Measurements from ENCODE around the gene VDAC1.

VDAC1 gene

DNA sequence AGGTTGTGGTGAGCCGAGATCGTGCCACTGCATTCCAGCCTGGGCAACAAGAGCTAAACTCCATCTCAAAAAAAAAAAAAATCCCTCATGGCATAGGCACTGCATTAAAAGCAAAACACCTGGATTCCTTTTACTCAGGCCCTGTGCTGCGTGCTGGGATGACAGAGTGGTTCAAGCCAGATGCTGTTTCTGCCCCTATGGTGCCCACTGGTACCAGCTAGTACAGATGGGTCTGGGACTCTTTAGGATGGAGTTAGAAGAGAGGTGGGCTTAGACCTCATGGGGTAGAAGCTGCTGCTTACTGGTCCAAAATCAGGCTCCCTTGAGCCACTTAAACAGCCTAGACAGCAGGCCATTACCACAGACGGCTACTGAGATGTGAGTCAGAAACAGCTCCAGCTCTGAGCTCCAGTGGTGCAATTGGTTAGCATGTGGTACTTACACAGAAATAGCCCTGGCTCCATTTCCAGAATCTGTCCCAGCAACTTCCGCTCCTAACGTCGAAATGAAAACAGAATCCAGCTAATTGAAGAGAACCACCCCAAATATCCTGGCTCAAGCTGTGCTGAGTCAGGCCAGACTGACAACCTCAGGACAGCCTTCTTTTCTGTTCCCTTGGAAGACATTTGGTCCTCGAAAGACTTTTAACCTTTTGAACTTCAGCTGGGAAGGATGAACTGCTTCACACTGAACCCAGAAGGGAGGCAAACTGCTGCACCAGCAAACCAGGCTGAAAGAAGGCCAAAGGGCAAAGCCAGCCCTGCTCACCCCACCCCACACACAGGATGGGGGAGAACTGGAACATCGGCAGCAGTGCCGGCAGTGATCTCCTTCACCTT, 51.8 kb downstream of the VDAC1 start:
- H3K27me3 ChIP-seq (ENCODE audit: insufficient read depth, low read length, poor library complexity): no peaks in the 10 kb centered on the region
- H3K4me3 ChIP-seq (ENCODE audit: low read depth in 1 of 2, low read length in 2 of 2): no peak overlapping the region
- no peaks in the 10 kb centered on the region for H3K9me3 ChIP-seq (ENCODE audit: insufficient read depth, low read length, severe bottlenecking)
- no peak overlapping the region for H3K4me2 ChIP-seq (ENCODE audit: insufficient read depth, low read length)
- DNase-seq (no peak), ATAC-seq (ENCODE audit: insufficient read depth, low read depth) (no peak)
- H2AFZ ChIP-seq (ENCODE audit: low read depth, low read length): no peak overlapping the region
- no peak overlapping the region for H3K9ac ChIP-seq (ENCODE audit: low read depth, low read length)
- TF ChIP-seq, protein P1, sequence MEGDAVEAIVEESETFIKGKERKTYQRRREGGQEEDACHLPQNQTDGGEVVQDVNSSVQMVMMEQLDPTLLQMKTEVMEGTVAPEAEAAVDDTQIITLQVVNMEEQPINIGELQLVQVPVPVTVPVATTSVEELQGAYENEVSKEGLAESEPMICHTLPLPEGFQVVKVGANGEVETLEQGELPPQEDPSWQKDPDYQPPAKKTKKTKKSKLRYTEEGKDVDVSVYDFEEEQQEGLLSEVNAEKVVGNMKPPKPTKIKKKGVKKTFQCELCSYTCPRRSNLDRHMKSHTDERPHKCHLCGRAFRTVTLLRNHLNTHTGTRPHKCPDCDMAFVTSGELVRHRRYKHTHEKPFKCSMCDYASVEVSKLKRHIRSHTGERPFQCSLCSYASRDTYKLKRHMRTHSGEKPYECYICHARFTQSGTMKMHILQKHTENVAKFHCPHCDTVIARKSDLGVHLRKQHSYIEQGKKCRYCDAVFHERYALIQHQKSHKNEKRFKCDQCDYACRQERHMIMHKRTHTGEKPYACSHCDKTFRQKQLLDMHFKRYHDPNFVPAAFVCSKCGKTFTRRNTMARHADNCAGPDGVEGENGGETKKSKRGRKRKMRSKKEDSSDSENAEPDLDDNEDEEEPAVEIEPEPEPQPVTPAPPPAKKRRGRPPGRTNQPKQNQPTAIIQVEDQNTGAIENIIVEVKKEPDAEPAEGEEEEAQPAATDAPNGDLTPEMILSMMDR (IDR thresholded peaks at IDR 0.05; ENCODE audit: borderline replicate concordance, extremely low read depth, low read length, poor library complexity, severe bottlenecking): no peak
- TF ChIP-seq EZH2 (IDR thresholded peaks at IDR 0.05; ENCODE audit: borderline replicate concordance, low read depth, low read length, severe bottlenecking): no peak
- H3K79me2 ChIP-seq (ENCODE audit: insufficient read depth, low read length): no peaks in the 10 kb centered on the region
- H3K36me3 ChIP-seq (ENCODE audit: insufficient read depth, low read length): peaks cover 28% of the 10 kb centered on the region
- no peak overlapping the region for H3K27ac ChIP-seq (ENCODE audit: low read length)
- no peaks in the 10 kb centered on the region for H3K4me1 ChIP-seq (ENCODE audit: insufficient read depth, low read length)
- no peaks in the 10 kb centered on the region for H4K20me1 ChIP-seq (ENCODE audit: insufficient read depth, low read length)

DNA sequence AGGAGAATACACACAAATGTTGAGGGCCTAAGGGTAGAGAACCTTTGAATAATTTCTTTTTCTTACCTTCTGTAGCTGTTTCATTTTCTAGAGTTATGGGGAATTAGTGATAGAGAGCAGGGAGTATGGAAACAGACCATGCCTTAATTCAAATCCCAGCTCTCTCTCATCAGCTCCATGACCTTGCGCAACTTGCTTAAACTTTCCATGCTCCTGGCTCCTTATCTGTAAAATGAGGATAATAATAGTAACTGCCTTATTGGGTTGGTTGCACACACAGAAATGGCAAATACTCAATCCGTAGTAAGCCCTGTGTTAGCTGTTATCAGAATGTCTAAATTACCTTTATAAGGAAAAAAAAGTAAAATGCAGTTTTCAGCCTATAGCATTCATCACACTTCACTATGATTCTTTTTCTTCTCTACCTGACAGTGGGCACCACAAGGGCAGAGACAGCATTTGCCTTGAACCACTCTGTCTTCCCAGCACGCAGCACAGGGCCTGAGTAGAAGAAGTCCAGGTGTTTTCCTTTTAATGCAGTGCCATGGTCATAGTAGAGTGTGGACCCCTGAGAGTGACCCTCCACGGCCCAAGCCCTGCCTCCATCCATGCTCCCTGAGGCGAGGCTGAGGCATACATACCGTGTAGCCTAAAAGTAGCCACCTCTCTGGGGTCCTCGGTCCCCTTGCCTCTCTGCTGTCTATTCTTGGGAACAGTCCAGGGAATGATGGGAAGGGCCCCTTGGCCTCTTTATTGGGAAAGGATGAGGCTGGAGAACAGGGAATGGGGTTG, 53.8 kb downstream of the VDAC1 start:
- peaks cover 10% of the 10 kb centered on the region for H3K27me3 ChIP-seq (ENCODE audit: insufficient read depth, low read length, poor library complexity)
- no peaks in the 10 kb centered on the region for H3K79me2 ChIP-seq (ENCODE audit: insufficient read depth, low read length)
- ATAC-seq (ENCODE audit: insufficient read depth, low read depth) (no peak), DNase-seq (no peak)
- no peak overlapping the region for H3K27ac ChIP-seq (ENCODE audit: low read length)
- no peak overlapping the region for H3K9ac ChIP-seq (ENCODE audit: low read depth, low read length)
- TF ChIP-seq EZH2 (IDR thresholded peaks at IDR 0.05; ENCODE audit: borderline replicate concordance, low read depth, low read length, severe bottlenecking): no peak
- TF ChIP-seq, protein P1 (IDR thresholded peaks at IDR 0.05; ENCODE audit: borderline replicate concordance, extremely low read depth, low read length, poor library complexity, severe bottlenecking): no peak
- H4K20me1 ChIP-seq (ENCODE audit: insufficient read depth, low read length): no peaks in the 10 kb centered on the region
- H3K4me1 ChIP-seq (ENCODE audit: insufficient read depth, low read length): no peaks in the 10 kb centered on the region
- peaks cover 12% of the 10 kb centered on the region for H3K36me3 ChIP-seq (ENCODE audit: insufficient read depth, low read length)
- H3K9me3 ChIP-seq (ENCODE audit: insufficient read depth, low read length, severe bottlenecking): no peaks in the 10 kb centered on the region
- H2AFZ ChIP-seq (ENCODE audit: low read depth, low read length): no peak overlapping the region
- no peak overlapping the region for H3K4me3 ChIP-seq (ENCODE audit: low read depth in 1 of 2, low read length in 2 of 2)
- H3K4me2 ChIP-seq (ENCODE audit: insufficient read depth, low read length): no peak overlapping the region

DNA sequence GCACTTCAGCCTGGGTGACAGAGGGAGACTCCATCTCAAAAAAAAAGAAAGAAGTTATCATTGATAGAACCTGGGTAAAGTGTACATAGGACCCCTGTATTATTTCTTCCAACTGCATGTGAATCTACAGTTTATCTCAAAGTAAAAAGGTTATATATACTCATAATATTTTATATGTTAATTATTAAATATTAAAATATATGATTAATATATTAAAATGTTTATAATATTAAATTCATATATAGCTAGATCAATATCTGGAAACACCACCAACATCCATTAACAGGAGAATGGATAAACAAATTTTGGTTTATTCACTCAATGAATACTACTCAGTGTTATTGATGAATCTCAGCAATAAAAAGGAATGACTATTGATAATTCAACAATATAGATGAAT, 56.1 kb downstream of the VDAC1 start:
- Histone ChIP-seq H3K4me1 (ENCODE audit: insufficient read depth, low read length) (no peaks in the 10 kb centered on the region), H4K20me1 (ENCODE audit: insufficient read depth, low read length) (no peaks in the 10 kb centered on the region), H2AFZ (ENCODE audit: low read depth, low read length) (no peak overlapping the region), H3K9me3 (ENCODE audit: insufficient read depth, low read length, severe bottlenecking) (no peaks in the 10 kb centered on the region), H3K4me3 (ENCODE audit: low read depth in 1 of 2, low read length in 2 of 2) (no peak overlapping the region), H3K79me2 (ENCODE audit: insufficient read depth, low read length) (no peaks in the 10 kb centered on the region), H3K27ac (ENCODE audit: low read length) (no peak overlapping the region), H3K9ac (ENCODE audit: low read depth, low read length) (no peak overlapping the region), H3K36me3 (ENCODE audit: insufficient read depth, low read length) (no peaks in the 10 kb centered on the region), H3K4me2 (ENCODE audit: insufficient read depth, low read length) (no peak overlapping the region), H3K27me3 (ENCODE audit: insufficient read depth, low read length, poor library complexity) (peaks cover 10% of the 10 kb centered on the region)
- DNase-seq: no peak
- TF ChIP-seq EZH2 (IDR thresholded peaks at IDR 0.05; ENCODE audit: borderline replicate concordance, low read depth, low read length, severe bottlenecking): no peak
- TF ChIP-seq, protein P1 (IDR thresholded peaks at IDR 0.05; ENCODE audit: borderline replicate concordance, extremely low read depth, low read length, poor library complexity, severe bottlenecking): no peak
- no peak for ATAC-seq (ENCODE audit: insufficient read depth, low read depth)
